HG03025 (cell line): ENCODE results near the gene PPP4R3C.
"Not testable (repeated sequence)": the region's sequence is repeated elsewhere in the genome, so short reads cannot be mapped to it uniquely, and the experiment has no call there.

Experiments
- ATAC-seq: cut with Tn5 transposase; IDR thresholded peaks from one replicate; pipeline ENCODE4 v1.9.1; 2021; ENCODE audit warnings: mild to moderate bottlenecking, moderate library complexity; ENCODE audit not compliant: unreplicated experiment, low FRiP score

Gene PPP4R3C

GRCh38 chrX:27463187-27463586, at the start of gene PPP4R3C:
Gene PPP4R3C (minus strand): TSS chrX:27463341. CDS start chrX:27463296, 45 bp downstream.
- no peak for ATAC-seq

- no peak for ATAC-seq
Measured at GRCh38 chrX:27491397-27491796, 28.3 kb upstream of the PPP4R3C start.

- no peak for ATAC-seq
Measured at GRCh38 chrX:27466051-27466450, 2.9 kb upstream of the PPP4R3C start.

GRCh38 chrX:27465036-27465435, 1.9 kb upstream of the PPP4R3C start:
- ATAC-seq: no peak

- not testable (repeated sequence) for ATAC-seq
Measured at GRCh38 chrX:27459129-27459528, 4.0 kb downstream of the PPP4R3C start.

- ATAC-seq: not testable (repeated sequence)
Measured at GRCh38 chrX:27458544-27458943, 4.6 kb downstream of the PPP4R3C start.

GRCh38 chrX:27451324-27451723, 11.8 kb downstream of the PPP4R3C start:
- no peak for ATAC-seq

GRCh38 chrX:27446423-27446822, 16.7 kb downstream of the PPP4R3C start:
- no peak for ATAC-seq

GRCh38 chrX:27445438-27445837, 17.7 kb downstream of the PPP4R3C start:
- no peak for ATAC-seq

GRCh38 chrX:27444093-27444908, 18.8 kb downstream of the PPP4R3C start:
- no peak for ATAC-seq

- ATAC-seq: not testable (repeated sequence)
Measured at GRCh38 chrX:27442392-27442791, 20.7 kb downstream of the PPP4R3C start.

GRCh38 chrX:27439771-27440170, 23.4 kb downstream of the PPP4R3C start:
- ATAC-seq: no peak

GRCh38 chrX:27438937-27439336, 24.2 kb downstream of the PPP4R3C start:
- ATAC-seq: no peak

GRCh38 chrX:27435031-27435430, 28.1 kb downstream of the PPP4R3C start:
- ATAC-seq: no peak
